Muscle layer of colon (tissue), 2 donors: ENCODE results near the gene PRAME.
"Not testable (repeated sequence)": the region's sequence is repeated elsewhere in the genome, so short reads cannot be mapped to it uniquely, and the experiment has no call there.

ENCODE experiments used
- H3K27ac ChIP-seq: one replicate; pipeline ENCODE4 v1.7.0; 2013; ENCODE audit warnings: low read depth, mild to moderate bottlenecking, low read length, moderate library complexity
- H3K27me3 ChIP-seq, 2 donors: one replicate each; pipeline ENCODE4 v1.7.0; 2013; ENCODE audit warnings: low read length in 2 of 2, mild to moderate bottlenecking in 2 of 2; ENCODE audit not compliant: insufficient read depth in 2 of 2, control insufficient read depth in 1 of 2
- H3K36me3 ChIP-seq: one replicate; pipeline ENCODE4 v1.7.0; 2013; ENCODE audit warnings: mild to moderate bottlenecking, low read length; ENCODE audit not compliant: insufficient read depth
- H3K4me1 ChIP-seq: one replicate; pipeline ENCODE4 v1.7.0; 2013; ENCODE audit warnings: mild to moderate bottlenecking, low read length; ENCODE audit not compliant: insufficient read depth
- H3K4me3 ChIP-seq, 2 donors: one replicate each; pipeline ENCODE4 v1.7.0; 2013; ENCODE audit warnings: low read length in 2 of 2, low read depth in 1 of 2, mild to moderate bottlenecking in 1 of 2, moderate library complexity in 1 of 2
- H3K9ac ChIP-seq: one replicate; pipeline ENCODE4 v1.7.0; 2013; ENCODE audit warnings: low read length
- H3K9me3 ChIP-seq: one replicate; pipeline ENCODE4 v1.7.0; 2013; ENCODE audit warnings: mild to moderate bottlenecking, low read length
- donor health status: abdominal sarcoma.
- donor health status: Adenocarcinoma of cecum.

PRAME gene

GRCh38 chr22:22528780-22529179 lies 30.3 kb downstream of the PRAME start:
- no peak overlapping the region for H3K27ac ChIP-seq
- H3K9ac ChIP-seq = no peak overlapping the region
- H3K9me3 ChIP-seq = no peaks in the 10 kb centered on the region
- H3K36me3 ChIP-seq = no peaks in the 10 kb centered on the region
- no peaks in the 10 kb centered on the region for H3K27me3 ChIP-seq
- H3K4me3 ChIP-seq = no peak overlapping the region
- no peaks in the 10 kb centered on the region for H3K4me1 ChIP-seq

- no peak overlapping the region for H3K9ac ChIP-seq
- H3K36me3 ChIP-seq = no peaks in the 10 kb centered on the region
- H3K27ac ChIP-seq = no peak overlapping the region
- H3K9me3 ChIP-seq = no peaks in the 10 kb centered on the region
- no peaks in the 10 kb centered on the region for H3K4me1 ChIP-seq
- no peak overlapping the region for H3K4me3 ChIP-seq
- no peaks in the 10 kb centered on the region for H3K27me3 ChIP-seq
These were observed 31.8 kb downstream of the PRAME start for GRCh38 chr22:22527312-22527711.

- H3K27me3 ChIP-seq = no peaks in the 10 kb centered on the region
- no peak overlapping the region for H3K9ac ChIP-seq
- H3K4me3 ChIP-seq = no peak overlapping the region
- no peaks in the 10 kb centered on the region for H3K9me3 ChIP-seq
- H3K36me3 ChIP-seq = no peaks in the 10 kb centered on the region
- H3K4me1 ChIP-seq = no peaks in the 10 kb centered on the region
- H3K27ac ChIP-seq = no peak overlapping the region
These were observed 32.7 kb downstream of the PRAME start for GRCh38 chr22:22526125-22526912.

- Histone ChIP-seq H3K9ac (no peak overlapping the region), H3K4me3 (no peak overlapping the region), H3K27ac (no peak overlapping the region), H3K9me3 (no peaks in the 10 kb centered on the region), H3K4me1 (no peaks in the 10 kb centered on the region), H3K27me3 (no peaks in the 10 kb centered on the region), H3K36me3 (no peaks in the 10 kb centered on the region)
These were observed 35.6 kb downstream of the PRAME start for GRCh38 chr22:22523494-22523893.

GRCh38 chr22:22521631-22522030 lies 37.4 kb downstream of the PRAME start:
- H3K4me3 ChIP-seq = no peak overlapping the region
- no peak overlapping the region for H3K27ac ChIP-seq
- H3K4me1 ChIP-seq = no peaks in the 10 kb centered on the region
- no peaks in the 10 kb centered on the region for H3K36me3 ChIP-seq
- H3K27me3 ChIP-seq = no peaks in the 10 kb centered on the region
- no peak overlapping the region for H3K9ac ChIP-seq
- H3K9me3 ChIP-seq = no peaks in the 10 kb centered on the region

- no peaks in the 10 kb centered on the region for H3K36me3 ChIP-seq
- no peak overlapping the region for H3K27ac ChIP-seq
- H3K4me3 ChIP-seq = no peak overlapping the region
- no peak overlapping the region for H3K9ac ChIP-seq
- H3K9me3 ChIP-seq = no peaks in the 10 kb centered on the region
- H3K27me3 ChIP-seq = no peaks in the 10 kb centered on the region
- H3K4me1 ChIP-seq = no peaks in the 10 kb centered on the region
These were observed 38.1 kb downstream of the PRAME start for GRCh38 chr22:22520667-22521602.

- Histone ChIP-seq H3K4me3 (no peak within 1 kb of the TSS), H3K27ac (no peak within 1 kb of the TSS), H3K9me3 (no peaks in the 10 kb centered on the region), H3K27me3 (no peaks in the 10 kb centered on the region), H3K4me1 (no peaks in the 10 kb centered on the region), H3K36me3 (no peaks in the 10 kb centered on the region), H3K9ac (no peak within 1 kb of the TSS)
These were observed 38.9 kb downstream of the PRAME start, which contains the start of gene ZNF280A for GRCh38 chr22:22520020-22520656. Gene ZNF280A, minus strand, starts transcription at chr22:22520270. Its CDS starts 4,640 bp downstream, at chr22:22515630.

- Histone ChIP-seq H3K36me3 (no peaks in the 10 kb centered on the region), H3K9me3 (no peaks in the 10 kb centered on the region), H3K9ac (no peak overlapping the region), H3K4me1 (no peaks in the 10 kb centered on the region), H3K27me3 (no peaks in the 10 kb centered on the region), H3K27ac (no peak overlapping the region), H3K4me3 (no peak overlapping the region)
These were observed 39.5 kb downstream of the PRAME start for GRCh38 chr22:22519591-22519990.

GRCh38 chr22:22516992-22517391 lies 42.1 kb downstream of the PRAME start:
- H3K4me1 ChIP-seq = no peaks in the 10 kb centered on the region
- no peak overlapping the region for H3K9ac ChIP-seq
- H3K4me3 ChIP-seq = no peak overlapping the region
- H3K27me3 ChIP-seq = no peaks in the 10 kb centered on the region
- no peaks in the 10 kb centered on the region for H3K36me3 ChIP-seq
- H3K27ac ChIP-seq = no peak overlapping the region
- no peaks in the 10 kb centered on the region for H3K9me3 ChIP-seq

- Histone ChIP-seq H3K9ac (no peak overlapping the region), H3K27me3 (no peaks in the 10 kb centered on the region), H3K4me1 (no peaks in the 10 kb centered on the region), H3K36me3 (no peaks in the 10 kb centered on the region), H3K4me3 (no peak overlapping the region), H3K9me3 (no peaks in the 10 kb centered on the region), H3K27ac (no peak overlapping the region)
These were observed 43.2 kb downstream of the PRAME start for GRCh38 chr22:22515890-22516289.

GRCh38 chr22:22514431-22514830 lies 44.6 kb downstream of the PRAME start:
- H3K4me1 ChIP-seq, H3K4me3 ChIP-seq, H3K9me3 ChIP-seq, H3K27me3 ChIP-seq, H3K36me3 ChIP-seq, H3K9ac ChIP-seq, H3K27ac ChIP-seq: not testable (repeated sequence)
